GM18951 (cell line): ENCODE data around the gene OSBPL10.

Experiments used
- POLR2A ChIP-seq: IDR thresholded peaks from 4 replicates; pipeline ENCODE4 v1.6.1; 2011; ENCODE audit warnings: mild to moderate bottlenecking; ENCODE audit not compliant: insufficient read length, insufficient read depth; ENCODE audit errors: extremely low read depth
- in situ Hi-C: fragments of 300-500 bp; cut with MboI; formaldehyde crosslinking; loops from one replicate; pipeline ENCODE4 v1.12.0; 2022; ENCODE audit warnings: low sequenced_read_pairs, mixed read lengths, inconsistent platforms; ENCODE audit not compliant: unreplicated experiment

OSBPL10 gene

DNA sequence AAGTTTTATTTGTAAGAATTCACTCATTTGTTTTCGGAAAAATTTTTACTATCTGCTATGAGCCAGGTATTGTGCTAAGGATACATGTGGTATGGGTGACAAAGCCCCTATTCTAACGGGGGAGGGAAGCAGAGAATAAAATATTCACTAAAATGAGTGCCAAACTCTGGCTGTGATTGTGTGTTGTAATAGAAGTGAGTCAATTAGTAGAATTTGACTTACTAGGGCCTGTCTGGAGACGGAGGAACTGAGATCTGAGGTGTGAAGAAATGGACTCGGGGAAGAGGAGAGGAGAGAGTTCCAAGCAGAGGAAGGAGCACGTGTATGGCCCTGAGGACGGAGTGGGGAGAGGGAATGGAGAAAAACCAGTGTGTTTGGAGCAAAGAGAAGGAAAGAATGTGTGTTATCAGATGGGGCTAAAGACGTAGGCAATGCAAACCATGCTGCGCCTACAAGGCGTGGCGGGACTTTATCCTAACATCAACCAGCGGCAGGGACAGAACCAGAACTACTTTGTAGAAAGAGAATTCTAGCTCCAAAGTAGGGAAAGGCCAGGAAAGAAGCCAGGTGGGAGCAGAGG, 89.1 kb downstream of the OSBPL10 start:
- in situ Hi-C loops: no loop called here

DNA sequence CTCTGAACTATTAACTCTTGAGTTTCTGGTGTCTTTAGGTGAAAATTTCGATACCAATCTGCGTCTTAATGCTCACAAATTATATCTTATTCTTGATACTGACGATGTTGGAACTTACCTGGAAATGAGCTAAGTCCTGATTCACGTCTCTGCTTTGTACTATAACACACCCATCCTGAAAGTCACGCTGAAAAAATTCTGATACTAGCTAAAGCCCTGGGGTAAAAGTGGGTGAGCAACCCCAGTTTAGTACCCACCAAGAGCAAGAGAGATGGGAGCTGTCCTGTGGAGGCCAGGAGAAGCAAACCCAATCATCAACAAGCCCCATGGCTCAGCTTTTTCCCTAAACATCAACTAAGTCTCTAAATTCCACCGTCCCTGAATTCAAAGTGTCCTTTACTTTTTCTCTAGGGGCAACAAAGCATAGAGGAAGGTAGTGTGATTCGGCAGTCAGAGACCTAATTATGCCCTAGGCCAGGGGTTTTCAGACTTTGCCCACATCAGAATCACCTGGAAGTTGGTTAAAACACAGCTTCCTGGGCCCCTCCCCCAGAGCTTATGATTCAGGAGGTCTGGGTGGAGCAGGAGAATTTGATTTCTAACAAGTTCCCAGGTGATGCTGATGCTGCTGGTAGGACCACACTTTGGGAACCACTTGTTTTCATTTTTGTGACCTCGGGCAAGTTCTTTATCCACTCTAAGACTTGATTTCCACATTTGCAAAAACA, 90.2 kb downstream of the OSBPL10 start:
- in situ Hi-C loops: no loop called here
- no peak for TF ChIP-seq POLR2A

More for the DNA sequence above, 89.1 kb downstream of the OSBPL10 start:
- TF ChIP-seq POLR2A: no peak

DNA sequence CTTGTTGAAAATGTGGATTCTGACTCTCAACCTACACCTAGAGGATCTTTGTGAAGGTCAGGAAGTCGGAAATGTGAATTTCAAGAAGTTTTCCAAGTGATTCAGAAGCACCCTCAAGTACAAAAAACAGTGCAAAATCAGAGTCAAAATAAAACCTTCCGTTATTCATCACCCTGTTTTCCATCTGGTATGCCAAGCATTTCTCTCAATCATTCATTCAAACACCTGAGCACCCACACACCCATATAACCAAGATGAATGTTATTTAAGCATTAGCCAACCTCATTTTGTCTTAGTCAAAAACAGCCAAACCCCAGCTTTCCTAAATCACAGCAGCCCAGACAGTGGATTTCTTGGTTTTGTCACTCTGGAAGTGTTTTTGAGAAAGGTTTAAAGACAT, 91.1 kb downstream of the OSBPL10 start:
- in situ Hi-C loops: no loop called here
- TF ChIP-seq POLR2A: no peak

- in situ Hi-C loops: no loop called here
- TF ChIP-seq POLR2A: no peak
Observed at GRCh38 chr3:31885235-31885634, 95.8 kb downstream of the OSBPL10 start.

DNA sequence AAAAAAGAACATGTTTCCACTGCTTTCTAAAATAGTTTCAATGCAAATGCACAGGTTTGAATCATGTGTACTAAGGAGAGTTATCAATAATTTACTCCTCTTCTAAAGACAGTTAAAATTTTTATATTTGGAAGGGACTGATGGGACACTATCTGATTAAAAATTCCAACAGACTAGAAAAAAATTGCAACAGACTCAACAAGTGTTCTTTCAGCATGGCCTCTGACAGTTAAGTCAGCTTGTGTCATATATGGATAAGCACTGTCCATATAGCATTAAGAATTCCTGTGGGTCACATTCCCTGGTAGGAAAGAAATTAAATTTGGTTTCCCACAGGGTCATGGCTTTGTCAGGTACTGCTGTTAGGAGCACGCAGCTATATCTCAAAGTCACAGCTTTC, 96.8 kb downstream of the OSBPL10 start:
- TF ChIP-seq POLR2A: no peak
- in situ Hi-C loops: no loop called here

- in situ Hi-C loops: no loop called here
- no peak for TF ChIP-seq POLR2A
Observed at GRCh38 chr3:31882895-31883294, 98.2 kb downstream of the OSBPL10 start.

DNA sequence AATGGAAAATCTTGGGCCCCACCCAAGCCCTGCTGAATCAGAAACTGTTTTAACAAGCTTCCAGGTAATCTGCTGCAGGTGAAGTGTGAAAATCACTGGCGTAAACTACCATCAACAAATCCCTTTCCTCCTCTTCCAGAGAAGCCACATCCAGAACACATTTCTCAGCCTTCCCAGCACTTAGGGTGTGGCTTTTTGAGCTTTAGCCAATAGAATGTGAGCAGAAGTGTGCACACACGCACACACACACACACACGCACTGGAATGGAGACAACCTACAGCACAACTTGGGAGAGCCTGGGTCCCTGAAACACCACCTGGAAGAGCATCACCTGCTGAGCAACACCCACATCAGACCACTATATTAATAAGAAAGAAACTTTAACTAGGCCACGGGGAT, 98.6 kb downstream of the OSBPL10 start:
- in situ Hi-C loops: no loop called here
- TF ChIP-seq POLR2A: no peak

DNA sequence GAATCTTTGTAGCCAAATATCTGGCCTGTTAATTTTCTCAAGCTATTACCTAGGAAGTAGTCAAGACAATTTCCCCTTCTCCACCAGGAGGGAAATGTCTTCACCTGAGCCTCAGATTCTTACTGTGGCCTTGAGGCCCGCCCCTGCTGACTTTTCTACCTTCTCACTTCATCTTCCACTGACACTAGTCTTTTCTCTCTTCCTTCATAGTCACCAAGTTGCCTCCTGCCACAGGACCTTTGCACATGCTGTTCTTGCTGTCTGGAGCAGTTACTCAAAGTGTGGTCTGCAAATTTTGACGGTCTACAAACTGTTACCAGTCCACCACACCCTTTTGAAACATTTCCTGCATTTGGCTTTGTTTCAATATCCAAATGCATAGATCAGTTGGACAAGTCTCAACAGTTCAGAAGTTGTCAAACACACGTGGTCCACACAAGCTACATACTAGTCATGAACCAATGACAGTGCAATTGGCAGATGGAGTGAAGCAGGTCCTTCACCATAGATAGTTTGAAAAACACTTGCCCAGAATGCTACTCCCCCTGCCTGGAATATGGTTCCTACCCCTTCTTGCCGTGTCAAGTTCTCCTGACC, 100.5 kb downstream of the OSBPL10 start:
- no peak for TF ChIP-seq POLR2A
- in situ Hi-C loops: no loop called here

GRCh38 chr3:31880020-31880419, 101.0 kb downstream of the OSBPL10 start:
- no peak for TF ChIP-seq POLR2A

DNA sequence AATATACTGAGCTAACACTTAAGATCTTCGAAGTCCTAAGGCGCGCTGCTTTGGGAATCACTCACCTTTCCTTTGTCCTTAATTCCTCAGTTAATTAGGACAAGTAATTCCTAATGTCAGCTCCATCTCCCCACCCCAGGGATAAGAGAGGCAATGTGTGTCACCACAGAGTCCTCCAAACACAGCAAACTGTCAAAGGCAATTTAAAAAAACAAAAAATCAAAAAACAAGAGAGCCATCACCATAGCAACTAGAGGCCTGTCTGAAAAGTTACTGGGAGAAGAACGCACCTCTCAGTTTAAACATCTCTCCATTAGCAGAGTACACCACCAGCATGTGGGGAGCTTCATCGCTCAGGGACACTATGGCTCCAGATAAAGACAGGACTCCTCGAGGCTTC, 101.7 kb downstream of the OSBPL10 start:
- no peak for TF ChIP-seq POLR2A
- in situ Hi-C loops: no loop called here

More at GRCh38 chr3:31880020-31880419, 101.0 kb downstream of the OSBPL10 start:
- in situ Hi-C loops: no loop called here

GRCh38 chr3:31878231-31878838, 102.7 kb downstream of the OSBPL10 start:
- in situ Hi-C loops: no loop called here

GRCh38 chr3:31876331-31876730, 104.7 kb downstream of the OSBPL10 start:
- no peak for TF ChIP-seq POLR2A
- in situ Hi-C loops: no loop called here

More at GRCh38 chr3:31878231-31878838, 102.7 kb downstream of the OSBPL10 start:
- TF ChIP-seq POLR2A: no peak

DNA sequence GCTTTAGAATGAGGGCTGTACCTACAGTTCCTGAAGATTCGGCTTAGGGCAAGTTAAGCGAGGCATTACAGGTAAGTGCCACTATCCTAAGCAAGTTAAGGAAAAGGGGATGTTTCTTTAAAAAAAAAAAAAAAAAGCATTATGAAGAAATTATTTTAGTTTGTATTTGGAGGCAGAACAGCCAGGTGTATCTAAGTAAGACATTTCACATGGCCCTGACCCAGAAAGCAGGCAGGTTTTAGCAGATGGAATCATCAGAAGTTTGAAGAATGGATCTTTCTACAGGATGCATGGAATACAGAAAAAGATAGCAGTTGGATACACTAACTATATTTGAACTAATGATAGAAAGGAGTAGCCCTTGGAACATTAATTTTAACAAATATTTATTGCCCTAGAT, 105.6 kb downstream of the OSBPL10 start:
- no peak for TF ChIP-seq POLR2A
- in situ Hi-C loops: no loop called here

- in situ Hi-C loops: no loop called here
- no peak for TF ChIP-seq POLR2A
Observed at GRCh38 chr3:31873254-31873820, 107.7 kb downstream of the OSBPL10 start.
